H9 (cell line): ENCODE data around the gene COLEC12. TPM values are rescaled to one million over a fixed set of nuclear protein-coding genes. Genes with fewer than 3 reads are reported as not detected.

Source experiments
- DNase-seq: peaks from one replicate; pipeline ENCODE4 v3.0.0-alpha.2; 2017
- H2AFZ ChIP-seq: one replicate; pipeline ENCODE4 v1.6.1; 2013; ENCODE audit warnings: mild to moderate bottlenecking, low read length, control low read depth, moderate library complexity
- H2AK5ac ChIP-seq: 2 replicates; pipeline ENCODE4 v1.6.1; 2013; ENCODE audit warnings: low read length, control low read depth, mixed read lengths; ENCODE audit not compliant: insufficient read length
- H2BK120ac ChIP-seq: one replicate; pipeline ENCODE4 v1.6.1; 2013; ENCODE audit warnings: low read depth, mild to moderate bottlenecking, low read length, control low read depth, inconsistent platforms; ENCODE audit not compliant: poor library complexity, severe bottlenecking
- H2BK12ac ChIP-seq: 2 replicates; pipeline ENCODE4 v1.6.1; 2013; ENCODE audit warnings: low read length, control low read depth, mixed read lengths, low read depth; ENCODE audit not compliant: insufficient read length
- H2BK15ac ChIP-seq: 2 replicates; pipeline ENCODE4 v1.6.1; 2013; ENCODE audit warnings: low read depth, low read length, control low read depth
- H2BK20ac ChIP-seq: one replicate; pipeline ENCODE4 v1.6.1; 2013; ENCODE audit warnings: low read depth, mild to moderate bottlenecking, low read length, control low read depth, inconsistent platforms; ENCODE audit not compliant: poor library complexity, severe bottlenecking
- H2BK5ac ChIP-seq: 2 replicates; pipeline ENCODE4 v1.6.1; 2013; ENCODE audit warnings: low read length, control low read depth, mixed read lengths; ENCODE audit not compliant: insufficient read length
- H3K14ac ChIP-seq: 2 replicates; pipeline ENCODE4 v1.6.1; 2013; ENCODE audit warnings: low read length, control low read depth; ENCODE audit not compliant: insufficient read depth
- H3K18ac ChIP-seq: 2 replicates; pipeline ENCODE4 v1.6.1; 2013; ENCODE audit warnings: low read depth, mild to moderate bottlenecking, mixed read lengths, low read length, control low read depth; ENCODE audit not compliant: insufficient read length
- H3K23ac ChIP-seq: 2 replicates; pipeline ENCODE4 v1.6.1; 2013; ENCODE audit warnings: low read length, control low read depth, mixed read lengths, low read depth; ENCODE audit not compliant: insufficient read length
- H3K23me2 ChIP-seq: 2 replicates; pipeline ENCODE4 v1.6.1; 2013; ENCODE audit warnings: low read depth, mild to moderate bottlenecking, mixed read lengths, low read length, control low read depth; ENCODE audit not compliant: insufficient read length, poor library complexity, severe bottlenecking
- H3K27ac ChIP-seq: 2 replicates; pipeline ENCODE4 v1.5.1; 2013; ENCODE audit warnings: low read length, control low read depth, mixed read lengths, low read depth; ENCODE audit not compliant: insufficient read length
- H3K27me3 ChIP-seq: 2 replicates; pipeline ENCODE4 v1.6.1; 2013; ENCODE audit warnings: low read length, control low read depth, inconsistent platforms; ENCODE audit not compliant: insufficient read depth
- H3K4ac ChIP-seq: 2 replicates; pipeline ENCODE4 v1.6.1; 2013; ENCODE audit warnings: low read depth, mild to moderate bottlenecking, control low read depth, inconsistent platforms, low read length, moderate library complexity
- H3K4me1 ChIP-seq: 2 replicates; pipeline ENCODE4 v1.6.1; 2013; ENCODE audit warnings: low read length, control low read depth, inconsistent platforms; ENCODE audit not compliant: insufficient read depth
- H3K4me2 ChIP-seq: 2 replicates; pipeline ENCODE4 v1.6.1; 2013; ENCODE audit warnings: low read length, control low read depth, mixed read lengths; ENCODE audit not compliant: insufficient read length, insufficient read depth
- H3K56ac ChIP-seq: 2 replicates; pipeline ENCODE4 v1.6.1; 2013; ENCODE audit warnings: low read depth, mild to moderate bottlenecking, mixed read lengths, low read length, control low read depth; ENCODE audit not compliant: insufficient read length
- H3K79me1 ChIP-seq: 2 replicates; pipeline ENCODE4 v1.6.1; 2013; ENCODE audit warnings: low read depth, mild to moderate bottlenecking, moderate library complexity, low read length, control low read depth, inconsistent platforms; ENCODE audit not compliant: insufficient read depth, poor library complexity, severe bottlenecking
- H3K79me2 ChIP-seq: 2 replicates; pipeline ENCODE4 v1.6.1; 2013; ENCODE audit warnings: low read length, control low read depth, inconsistent platforms; ENCODE audit not compliant: insufficient read depth
- H3K9ac ChIP-seq: 2 replicates; pipeline ENCODE4 v1.6.1; 2013; ENCODE audit warnings: low read length, control low read depth, mixed read lengths; ENCODE audit not compliant: insufficient read length; ENCODE audit errors: extremely low read depth
- H3K9me3 ChIP-seq: one replicate; pipeline ENCODE4 v1.6.1; 2013; ENCODE audit warnings: low read depth, low read length, inconsistent platforms; ENCODE audit not compliant: control insufficient read depth
- H3T11ph ChIP-seq: one replicate; pipeline ENCODE4 v1.6.1; 2013; ENCODE audit warnings: mild to moderate bottlenecking, low read length, control low read depth, inconsistent platforms
- H4K20me1 ChIP-seq: one replicate; pipeline ENCODE4 v1.6.1; 2013; ENCODE audit not compliant: control insufficient read depth, insufficient read length, insufficient read depth
- H4K5ac ChIP-seq: 2 replicates; pipeline ENCODE4 v1.6.1; 2013; ENCODE audit warnings: low read depth, mild to moderate bottlenecking, mixed read lengths, low read length, control low read depth; ENCODE audit not compliant: insufficient read length
- H4K8ac ChIP-seq: replicated peaks from 2 replicates; pipeline ENCODE4 v1.6.1; 2013; ENCODE audit warnings: low read length, control low read depth, mixed read lengths, low read depth; ENCODE audit not compliant: insufficient read length
- H4K91ac ChIP-seq: 2 replicates; pipeline ENCODE4 v1.6.1; 2013; ENCODE audit warnings: low read depth, mild to moderate bottlenecking, moderate library complexity, mixed read lengths, low read length, control low read depth; ENCODE audit not compliant: insufficient read length
- H3K27ac Mint-ChIP-seq, 3 experiments: 2 replicates in 2 of 3; 3 replicates in 1 of 3; pipeline ENCODE4 v1.8.0; 2020 to 2021; ENCODE audit warnings: mixed read lengths in 3 of 3, mild to moderate bottlenecking in 1 of 3, moderate library complexity in 1 of 3
- H3K27me3 Mint-ChIP-seq: 2 replicates; pipeline ENCODE4 v1.8.0; 2021; ENCODE audit warnings: low read depth, mild to moderate bottlenecking, moderate library complexity, mixed read lengths
- H3K36me3 Mint-ChIP-seq, 3 experiments: 2 replicates in 2 of 3; 3 replicates in 1 of 3; pipeline ENCODE4 v1.8.0; 2020 to 2021; ENCODE audit warnings: low read depth in 3 of 3, mixed read lengths in 3 of 3; ENCODE audit not compliant: insufficient read depth in 1 of 3
- H3K4me1 Mint-ChIP-seq, 2 experiments: 2 replicates each; pipeline ENCODE4 v1.8.0; 2020; ENCODE audit warnings: mixed read lengths in 2 of 2
- H3K4me3 Mint-ChIP-seq, 2 experiments: 2 replicates in 1 of 2; 3 replicates in 1 of 2; pipeline ENCODE4 v1.8.0; 2020 to 2021; ENCODE audit warnings: mild to moderate bottlenecking in 2 of 2, mixed read lengths in 2 of 2, moderate library complexity in 1 of 2
- H3K9me3 Mint-ChIP-seq, 2 experiments: 2 replicates in 1 of 2; 3 replicates in 1 of 2; pipeline ENCODE4 v1.8.0; 2020; ENCODE audit warnings: mild to moderate bottlenecking in 2 of 2, mixed read lengths in 2 of 2, moderate library complexity in 1 of 2
- CTCF ChIP-seq: fragments of 200-600 bp; sonication (generic); conservative IDR thresholded peaks from 3 replicates; pipeline ENCODE4 v1.8.0; 2021; ENCODE audit warnings: antibody characterized with exemption, mild to moderate bottlenecking
- WGBS: extraction: QIAGEN DNeasy Blood & Tissue Kit; methylation state at CpG from one replicate; pipeline ENCODE4 v1.1.7; 2013; ENCODE audit warnings: missing lambda C conversion rate, low lambda C conversion rate, mixed read lengths; ENCODE audit not compliant: insufficient read length; ENCODE audit errors: extremely low coverage; 5-methylcytosine and 5-hydroxymethylcytosine counted together
- total RNA-seq: library from RNA; stranded (reverse); gene quantifications from 2 replicates; pipeline ENCODE4 v1.2.1, GENCODE V29; 2021

Gene COLEC12
- total RNA-seq, 1 experiment from 2014 or later: 0.70 TPM

- no peak overlapping the region for H3T11ph ChIP-seq
- H2AFZ ChIP-seq: no peak overlapping the region
- H3K27ac ChIP-seq: no peak overlapping the region
- no peak overlapping the region for H4K91ac ChIP-seq
- DNase-seq: no peak
- H3K14ac ChIP-seq: no peak overlapping the region
- no peak overlapping the region for H3K56ac ChIP-seq
- H3K23me2 ChIP-seq: no peaks in the 10 kb centered on the region
- no peak overlapping the region; a peak in 1 of 7 replicates for H3K27ac Mint-ChIP-seq
- no peak overlapping the region for H3K23ac ChIP-seq
- H3K4me2 ChIP-seq: no peak overlapping the region
- H3K27me3 Mint-ChIP-seq: no peaks in the 10 kb centered on the region; the same call in 1 of the 2 replicates
- no peak overlapping the region for H4K5ac ChIP-seq
- H3K79me2 ChIP-seq: no peaks in the 10 kb centered on the region
- no peak overlapping the region for H3K9ac ChIP-seq
- H2BK120ac ChIP-seq: no peak overlapping the region
- H4K8ac ChIP-seq: no peak overlapping the region
- WGBS: no CpG with 5 or more reads among the region's 4 CpGs
- H2BK12ac ChIP-seq: no peak overlapping the region
- H3K4ac ChIP-seq: no peak overlapping the region
- H2BK20ac ChIP-seq: no peak overlapping the region
- H3K9me3 ChIP-seq: no peaks in the 10 kb centered on the region
- H2BK5ac ChIP-seq: no peak overlapping the region
- H4K20me1 ChIP-seq: no peaks in the 10 kb centered on the region
- no peak for TF ChIP-seq CTCF
- H3K4me3 Mint-ChIP-seq: no peak overlapping the region
- no peaks in the 10 kb centered on the region for H3K36me3 Mint-ChIP-seq
- peaks cover 20 to 25% of the 10 kb centered on the region in 2 experiments for H3K4me1 Mint-ChIP-seq
- H2BK15ac ChIP-seq: no peak overlapping the region
- H2AK5ac ChIP-seq: no peak overlapping the region
- no peak overlapping the region for H3K18ac ChIP-seq
- H3K9me3 Mint-ChIP-seq: no peaks in the 10 kb centered on the region
- H3K4me1 ChIP-seq: peaks cover 7% of the 10 kb centered on the region; the same call in 1 of the 2 replicates
- H3K79me1 ChIP-seq: no peaks in the 10 kb centered on the region
- no peaks in the 10 kb centered on the region for H3K27me3 ChIP-seq
Measured at GRCh38 chr18:474416-474815, 26.1 kb downstream of the COLEC12 start.
